HG03439 (cell line): ENCODE data around the gene FADS6.

Source experiments
- ATAC-seq: cut with Tn5 transposase; IDR thresholded peaks from one replicate; pipeline ENCODE4 v1.9.1; 2021; ENCODE audit warnings: mild to moderate bottlenecking, moderate library complexity; ENCODE audit not compliant: unreplicated experiment

The FADS6 gene

DNA sequence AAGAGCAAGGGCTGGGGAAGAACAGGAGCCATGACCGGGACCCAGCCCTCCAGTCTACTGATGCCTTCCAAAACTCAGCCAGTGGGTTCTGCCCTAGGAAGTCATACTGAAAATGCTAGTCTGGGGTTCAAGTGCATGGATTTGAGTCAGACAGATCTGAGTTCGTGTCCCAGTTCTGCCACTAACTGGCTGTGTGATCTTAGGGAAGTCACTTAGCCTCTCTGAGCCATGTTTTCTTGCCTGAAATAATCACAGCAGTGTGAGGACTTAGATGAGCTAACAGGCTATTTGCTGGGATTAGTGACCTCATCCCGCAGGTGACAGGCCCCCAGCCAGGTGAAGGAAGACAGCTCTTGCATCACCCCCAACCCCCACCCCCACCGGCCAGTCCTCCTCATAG is 38.1 kb downstream of the FADS6 start:
- ATAC-seq, result no peak

GRCh38 chr17:74854792-74855191 is 38.6 kb downstream of the FADS6 start:
- ATAC-seq, result no peak

DNA sequence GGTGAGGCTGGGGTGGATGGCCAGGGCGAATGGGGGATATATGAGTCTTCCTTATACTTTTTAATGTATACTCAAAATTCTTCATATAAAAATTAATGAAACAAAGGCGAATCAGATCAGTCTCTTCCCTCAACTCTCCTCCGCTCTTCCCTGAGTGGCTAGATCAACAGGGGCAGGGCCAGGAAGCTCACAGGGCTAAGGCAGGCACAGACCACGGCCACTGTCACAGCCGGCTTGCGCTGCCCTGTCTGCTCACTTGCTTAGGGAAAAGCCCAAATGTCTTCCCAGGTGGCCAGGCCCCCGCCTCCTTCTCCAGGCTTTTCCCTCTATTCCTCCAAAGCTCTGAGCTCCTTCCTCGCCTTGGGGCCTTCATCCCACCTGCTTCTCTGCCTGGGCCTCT is 39.8 kb downstream of the FADS6 start:
- ATAC-seq, result no peak

DNA sequence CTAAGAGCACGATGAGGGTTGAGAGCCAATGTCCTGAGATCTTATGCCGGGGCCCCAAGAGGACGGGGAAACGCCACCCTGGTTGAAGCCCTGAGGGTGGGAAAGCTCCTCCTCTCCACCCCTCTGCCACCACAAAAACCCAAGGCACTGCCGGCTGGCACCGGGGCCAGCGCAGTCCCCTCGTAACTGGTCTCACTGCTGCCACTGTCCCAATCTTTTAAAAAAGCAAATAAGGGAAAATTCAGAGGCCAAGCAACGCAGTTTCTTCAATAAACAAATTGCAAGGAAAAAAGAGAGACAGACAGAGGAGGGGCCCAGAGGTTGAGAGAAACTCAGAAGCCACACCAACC is 40.4 kb downstream of the FADS6 start:
- no peak for ATAC-seq

DNA sequence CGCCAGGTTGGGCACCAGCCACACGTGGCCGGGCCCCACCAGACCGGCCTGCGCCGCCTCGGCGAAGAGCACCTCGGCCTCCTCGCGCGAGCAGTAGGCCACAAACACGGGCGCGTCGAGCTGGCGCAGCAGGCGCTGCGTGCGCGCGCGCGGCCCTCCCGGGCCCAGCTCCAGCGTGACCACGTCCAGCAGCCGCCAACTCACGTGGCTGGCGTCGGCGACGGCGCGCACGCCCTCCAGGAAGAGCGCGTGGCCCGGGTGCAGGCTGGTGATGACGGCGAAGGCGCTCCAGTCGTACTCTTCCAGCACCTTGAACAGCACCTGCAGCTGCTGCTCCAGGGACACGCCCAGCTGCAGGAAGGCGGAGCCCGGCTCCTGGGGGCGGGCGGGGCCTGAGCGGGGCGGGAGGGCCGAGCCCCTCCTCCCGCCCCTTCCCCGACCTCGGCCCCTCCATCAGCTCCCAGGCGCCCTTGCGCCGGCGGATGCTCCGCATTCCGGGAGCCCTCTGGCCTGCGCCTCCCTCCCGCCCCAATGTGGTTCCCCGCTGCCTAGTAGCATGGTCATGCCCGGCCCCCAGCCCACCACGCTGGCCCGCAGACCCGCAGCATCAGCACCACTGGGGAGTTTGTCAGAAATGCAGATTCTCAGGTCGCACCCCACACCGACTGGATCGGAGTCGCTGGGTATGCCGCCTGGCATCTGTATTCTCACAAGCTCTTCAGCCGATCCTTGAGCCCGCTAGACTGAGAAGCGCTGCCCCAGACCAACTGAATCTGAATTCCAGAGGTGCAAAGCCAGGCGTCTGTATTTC is 41.0 kb downstream of the FADS6 start:
- ATAC-seq, result no peak

GRCh38 chr17:74851612-74852236 is 41.7 kb downstream of the FADS6 start:
- ATAC-seq, result no peak

- no peak for ATAC-seq
These were observed 42.5 kb downstream of the FADS6 start for GRCh38 chr17:74850914-74851313.

- ATAC-seq, result no peak
These were observed 43.1 kb downstream of the FADS6 start for GRCh38 chr17:74850310-74850709.

DNA sequence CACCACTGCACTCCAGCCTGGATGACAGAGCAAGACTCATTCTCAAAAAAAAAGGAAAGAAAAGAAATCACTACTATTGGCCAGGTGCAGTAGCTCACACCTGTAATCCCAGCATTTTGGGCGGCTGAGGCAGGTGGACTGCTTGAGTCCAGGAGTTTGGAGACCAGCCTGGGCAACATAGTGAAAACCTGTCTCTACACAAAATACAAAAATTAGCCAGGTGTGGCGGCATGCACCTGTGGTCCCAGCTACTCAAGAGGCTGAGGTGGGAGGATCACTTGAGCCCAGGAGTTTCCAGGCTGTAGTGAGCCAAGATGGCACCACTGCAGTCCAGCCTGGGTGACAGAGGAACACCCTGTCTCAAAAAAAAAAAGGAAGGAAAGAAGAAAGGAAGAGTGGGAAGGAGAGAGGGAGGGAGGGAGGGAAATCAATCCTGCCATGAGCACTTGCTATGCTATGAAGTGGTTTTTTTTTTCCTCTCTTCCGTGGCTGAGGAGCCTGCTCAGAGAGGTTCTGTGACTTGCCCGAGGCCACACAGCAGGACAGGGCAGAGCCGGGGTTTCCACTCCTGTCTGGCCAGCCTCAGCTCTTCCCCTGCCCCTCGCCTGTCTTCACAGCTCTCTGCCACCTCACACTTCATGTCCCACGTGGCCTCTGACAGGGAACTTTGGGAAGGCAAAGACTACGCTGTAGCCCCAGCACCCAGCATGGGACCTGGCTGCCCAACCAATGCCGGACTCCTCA is 44.6 kb downstream of the FADS6 start:
- no peak for ATAC-seq

DNA sequence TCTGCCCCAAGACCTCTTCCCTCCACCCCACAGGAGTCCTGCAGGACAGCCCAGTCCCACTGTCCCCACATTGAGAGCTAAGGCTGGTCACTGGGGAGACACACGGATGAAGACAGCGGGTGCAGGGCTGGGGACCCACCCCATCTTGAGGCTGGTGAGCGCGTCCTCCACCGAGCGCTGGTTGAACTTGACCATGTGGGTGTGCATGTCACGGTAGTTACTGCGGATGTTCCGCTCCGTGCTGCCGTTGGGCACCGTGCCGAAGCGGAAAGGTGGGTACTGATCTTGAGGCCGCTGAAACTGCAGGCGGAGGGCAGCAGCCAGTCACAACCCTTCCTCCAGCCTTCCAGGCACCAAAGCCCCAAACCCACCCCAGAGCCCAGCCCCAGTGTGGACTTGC is 46.8 kb downstream of the FADS6 start:
- no peak for ATAC-seq

GRCh38 chr17:74843352-74843627 is 50.1 kb downstream of the FADS6 start:
- ATAC-seq, result no peak

DNA sequence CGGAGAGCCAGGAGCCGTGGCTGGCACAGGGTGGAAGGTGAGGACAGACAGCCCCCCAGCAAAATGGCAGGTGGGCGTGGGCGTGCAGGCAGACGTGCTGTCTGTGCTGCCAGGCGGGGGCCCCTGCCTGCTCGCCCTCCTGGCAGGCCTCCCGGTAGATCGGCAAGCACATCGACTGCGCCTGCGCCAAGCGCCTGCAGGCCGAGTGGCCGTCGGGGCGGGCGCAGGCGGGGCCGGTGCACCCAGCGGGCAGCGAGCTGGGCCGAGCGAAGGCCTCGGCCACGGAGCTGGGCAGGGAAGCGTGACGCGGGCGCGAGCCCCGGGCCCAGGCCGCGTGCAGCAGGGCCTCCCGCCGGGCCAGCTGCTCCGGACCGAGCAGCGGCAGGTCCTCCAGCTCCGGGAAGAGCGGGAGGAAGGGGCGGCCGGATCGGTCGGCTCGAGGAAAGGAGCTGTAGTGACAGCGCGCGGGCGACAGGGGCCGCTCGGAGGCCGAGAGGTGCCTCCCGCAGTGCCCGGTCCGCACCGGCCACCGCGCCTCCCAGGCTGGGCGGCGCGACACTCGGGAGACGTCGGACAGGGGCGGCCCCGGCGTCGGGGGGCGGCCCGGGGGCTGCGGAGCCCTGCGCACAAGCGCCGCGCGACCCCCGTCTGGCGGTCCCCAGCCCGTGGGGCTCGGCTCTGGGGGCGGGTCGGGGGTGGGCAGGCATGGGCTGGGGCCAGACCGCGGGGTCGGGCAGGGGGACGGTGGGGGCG is 50.7 kb downstream of the FADS6 start:
- ATAC-seq, result no peak

GRCh38 chr17:74842146-74842598 is 51.3 kb downstream of the FADS6 start:
- no peak for ATAC-seq

GRCh38 chr17:74840989-74841666 is 52.3 kb downstream of the FADS6 start:
- ATAC-seq, result no peak

DNA sequence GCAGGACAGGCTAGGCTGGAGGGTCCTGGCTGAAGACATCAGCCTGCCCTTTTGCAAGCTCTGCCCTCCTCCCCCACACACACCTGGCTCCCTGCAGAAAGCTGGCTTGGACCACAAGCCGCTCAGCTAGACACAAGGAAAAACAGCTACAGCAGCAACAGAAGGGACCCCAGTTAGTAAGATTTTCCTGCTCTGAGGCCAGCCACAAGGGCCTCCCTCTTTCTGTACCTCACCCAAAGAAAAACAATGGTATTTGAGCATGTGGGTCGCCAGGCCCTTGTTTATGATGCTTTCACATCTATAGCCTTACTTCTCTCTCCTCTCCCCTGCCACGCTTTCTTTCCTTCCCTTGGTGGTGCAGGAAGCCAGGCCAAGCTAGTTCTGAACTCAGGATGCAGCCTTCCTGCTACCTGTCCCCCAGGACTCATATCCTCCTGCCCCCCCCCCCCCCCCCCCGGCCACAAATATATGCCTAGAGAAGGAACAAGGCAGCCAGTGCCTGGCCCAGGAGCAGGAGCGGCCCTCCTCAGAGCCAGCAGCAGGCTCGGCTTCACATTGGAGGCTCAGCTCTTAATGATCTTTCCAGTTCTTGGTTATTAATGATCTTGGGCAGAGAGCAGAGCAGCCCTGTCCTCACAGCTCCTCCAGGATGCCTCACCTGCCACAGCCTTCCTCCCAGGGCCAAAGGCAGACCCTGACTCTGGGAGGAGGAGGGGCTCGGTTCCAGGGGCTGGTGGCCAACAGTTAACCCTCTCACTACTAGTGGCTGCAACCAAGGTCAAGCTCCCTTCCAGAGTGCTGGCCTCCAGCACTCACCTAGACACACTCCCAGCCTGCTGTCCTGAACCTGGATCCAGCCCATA is 53.2 kb downstream of the FADS6 start:
- ATAC-seq, result no peak

GRCh38 chr17:74838274-74838673 is 55.2 kb downstream of the FADS6 start:
- ATAC-seq, result no peak

DNA sequence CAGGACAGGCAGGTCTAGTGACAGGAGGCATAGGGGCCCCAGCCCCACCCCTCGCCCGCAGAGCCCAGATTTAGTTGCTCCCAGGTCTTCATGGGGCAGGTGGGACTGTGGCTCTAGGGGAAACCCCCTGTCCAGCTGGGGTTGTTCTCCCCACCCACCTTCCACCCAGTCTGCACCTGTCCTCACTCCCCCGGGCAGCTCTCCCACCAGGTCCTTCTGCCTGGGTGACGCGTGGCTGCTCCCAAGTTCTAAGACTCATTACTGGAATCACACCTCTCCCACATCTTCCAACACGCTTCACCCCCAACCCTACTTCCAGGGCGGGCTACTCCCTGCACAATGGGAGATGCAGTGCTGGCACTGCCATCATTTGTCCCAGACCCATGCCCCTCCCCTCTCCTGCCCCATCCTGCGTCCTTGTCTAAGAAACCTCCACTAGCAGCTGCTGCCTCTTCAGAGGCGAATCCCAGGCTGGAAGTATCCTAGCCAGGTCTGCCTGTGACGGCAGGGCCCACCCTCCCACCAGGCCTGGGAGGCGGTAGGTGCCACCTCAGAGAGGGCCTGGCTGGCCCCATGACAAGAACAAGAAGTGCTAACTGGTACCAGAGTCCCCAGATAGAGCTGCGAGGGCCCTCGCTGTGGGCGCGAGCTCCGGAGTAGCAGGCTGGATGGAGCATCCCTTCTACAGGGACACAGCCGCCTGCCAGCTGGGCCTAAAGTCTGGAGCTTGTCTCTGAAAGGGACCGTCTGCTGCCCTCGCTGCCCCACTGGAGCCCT is 56.6 kb downstream of the FADS6 start:
- ATAC-seq, result no peak

DNA sequence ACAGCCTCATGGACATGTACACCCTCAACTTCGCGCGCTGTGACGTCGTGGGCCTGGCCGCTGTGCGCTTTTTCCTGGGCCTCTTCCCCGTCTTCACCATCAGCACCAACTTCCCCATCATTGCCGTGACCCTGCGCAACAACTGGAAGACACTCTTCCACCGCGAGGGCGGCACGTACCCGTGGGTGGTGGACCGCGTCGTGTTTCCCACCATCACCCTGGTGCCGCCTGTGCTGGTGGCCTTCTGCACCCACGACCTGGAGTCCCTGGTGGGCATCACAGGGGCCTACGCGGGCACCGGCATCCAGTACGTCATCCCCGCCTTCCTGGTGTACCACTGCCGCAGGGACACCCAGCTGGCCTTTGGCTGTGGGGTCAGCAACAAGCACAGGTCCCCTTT is 57.2 kb downstream of the FADS6 start:
- no peak for ATAC-seq
